K562 treated with DMSO at 1 percent for 24 hours (cell line): Measurements from ENCODE around the gene MMP3. TPM values are rescaled to one million over a fixed set of nuclear protein-coding genes. Genes with fewer than 3 reads are reported as not detected.

Source experiments
- total RNA-seq: library from RNA; unstranded; fragments of 300-600 nt; gene quantifications from 2 replicates; pipeline ENCODE4 v1.2.3, GENCODE V29; 2022; ENCODE audit warnings: low read depth; ENCODE audit not compliant: insufficient read depth

The MMP3 gene
- not detected in 2 replicates for total RNA-seq

DNA sequence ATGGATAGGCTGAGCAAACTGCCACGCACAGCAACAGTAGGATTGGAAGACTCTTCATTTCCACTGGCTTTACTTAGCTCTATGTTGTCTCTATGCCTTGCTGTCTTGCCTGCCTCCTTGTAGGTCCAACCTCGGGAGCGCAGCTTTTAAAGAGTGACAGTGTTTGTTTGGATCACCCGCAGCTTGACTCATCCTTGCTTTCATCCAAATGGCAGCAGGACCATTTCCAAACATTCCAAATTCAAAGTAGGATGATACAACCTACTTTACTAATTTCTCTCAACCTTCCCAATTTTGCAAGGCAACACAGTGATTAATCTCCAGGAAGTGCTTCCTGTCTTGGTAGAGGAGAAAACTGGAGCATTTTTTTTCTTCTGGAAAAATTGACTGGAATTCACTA lies at the start of gene MMP3:
MMP3 (minus strand) TSS at position 121 of the 400 bp plus-strand sequence; CDS start at position 58, 63 bp downstream.

DNA sequence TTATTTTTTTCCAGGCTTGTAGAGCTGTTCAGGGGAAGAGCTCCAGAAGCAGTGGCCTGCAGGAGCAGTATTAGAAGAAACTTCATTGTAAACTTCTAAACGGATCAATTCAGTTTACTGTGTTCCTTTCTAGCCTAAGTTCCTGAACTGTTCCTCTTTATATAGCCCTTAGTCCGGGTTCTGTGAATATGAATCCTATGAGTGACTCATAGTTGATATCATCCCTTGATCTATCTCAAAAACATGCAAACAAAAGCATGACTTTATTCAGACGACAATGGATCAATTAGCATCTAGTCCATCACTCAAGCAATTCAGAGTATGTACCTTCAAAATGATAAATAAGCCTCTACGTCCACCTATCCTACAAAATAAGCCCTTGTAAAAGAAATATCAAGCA lies 31.4 kb upstream of the MMP3 start, which contains the start of gene MMP12:
MMP12 (minus strand) TSS at position 131 of the 400 bp plus-strand sequence; CDS start at position 86, 45 bp downstream.

DNA sequence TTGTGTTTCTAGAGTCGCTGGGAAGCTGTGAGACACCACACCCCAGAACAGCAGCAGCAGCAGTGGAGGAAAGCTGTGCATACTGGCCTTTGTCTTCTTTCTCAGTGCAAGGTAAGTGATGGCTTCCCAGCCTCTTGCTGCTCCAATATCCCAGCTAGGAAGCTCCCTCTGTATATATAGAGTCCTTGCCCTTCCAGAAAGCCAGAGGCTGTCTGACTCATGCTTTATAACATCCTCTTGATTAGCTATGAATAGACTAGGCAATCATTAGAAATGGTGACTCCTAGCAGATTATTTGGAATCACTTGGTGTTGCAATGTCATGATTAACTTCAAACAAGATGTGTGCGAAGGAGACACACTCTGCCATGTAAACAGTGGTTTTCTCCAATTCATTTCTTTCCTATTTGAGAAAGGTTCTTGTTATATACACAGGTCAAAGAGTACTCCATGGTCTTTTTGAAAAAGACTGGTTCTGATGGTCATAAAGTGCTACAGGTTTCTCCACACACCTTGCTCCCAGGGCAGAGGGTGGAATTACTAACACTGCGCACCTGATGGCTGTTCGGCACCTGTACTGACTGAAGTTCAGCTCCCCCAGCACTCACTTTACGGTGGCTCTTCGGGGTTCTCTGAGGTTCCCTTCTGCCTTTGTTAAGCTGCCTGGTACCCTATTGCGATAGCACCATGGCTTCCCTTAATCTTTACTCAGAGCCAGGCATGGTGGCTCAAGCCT lies 45.2 kb downstream of the MMP3 start, which contains the start of gene MMP1:
MMP1 (minus strand) TSS at position 149 of the 735 bp plus-strand sequence; CDS start at position 81, 68 bp downstream.

Other genes with a start within 250 kb of the MMP3 start
- not detected in 2 replicates for gene MMP20, start 218.3 kb downstream of the MMP3 start, total RNA-seq
- gene MMP27, start 137.8 kb downstream of the MMP3 start, total RNA-seq, result not detected in 2 replicates
- gene MMP8, start 118.7 kb downstream of the MMP3 start, total RNA-seq, result not detected in 2 replicates
- not detected in 2 replicates for gene MMP10, start 63.0 kb downstream of the MMP3 start, total RNA-seq
- gene MMP1, start 45.4 kb downstream of the MMP3 start, total RNA-seq, result not detected in 2 replicates
- not detected in 2 replicates for gene MMP12, start 31.4 kb upstream of the MMP3 start, total RNA-seq
- not detected in 2 replicates for gene MMP13, start 112.1 kb upstream of the MMP3 start, total RNA-seq
- gene DCUN1D5, start 248.6 kb upstream of the MMP3 start, total RNA-seq, result 51.5 and 66.4 TPM in 2 replicates